Gastrocnemius medialis (tissue), 4 donors: ENCODE measurements around the gene PLXNB1. TPM values are rescaled to one million over a fixed set of nuclear protein-coding genes. Genes with fewer than 3 reads are reported as not detected.

Source experiments
- ATAC-seq, 2 donors: fragments of 150-250 bp; one replicate each; pipeline ENCODE4 v1.9.1; 2016
- DNase-seq, 2 donors: peaks; one replicate each; pipeline ENCODE4 v3.0.0-alpha.2; 2019
- H3K27ac ChIP-seq, 4 donors: fragments of 200-600 bp; sonication (generic); 1 replicate in 1 of 4; 2 replicates in 3 of 4; pipeline ENCODE4 v1.5.1; 2016 to 2018; ENCODE audit warnings: mild to moderate bottlenecking in 2 of 4, moderate library complexity in 1 of 4
- H3K27me3 ChIP-seq, 3 donors: fragments of 200-600 bp; sonication (generic) in 2 of 3; 1 replicate in 1 of 3; 2 replicates in 2 of 3; pipeline versions ENCODE4 v1.5.1 to v1.6.0; 2016 to 2019; ENCODE audit warnings: mild to moderate bottlenecking in 1 of 3, moderate library complexity in 1 of 3
- H3K36me3 ChIP-seq, 2 donors: fragments of 200-600 bp; sonication (generic) in 1 of 2; one replicate each; pipeline ENCODE4 v1.5.1; 2017 to 2018
- H3K4me1 ChIP-seq, 2 donors: fragments of 200-600 bp; sonication (generic) in 1 of 2; one replicate each; pipeline ENCODE4 v1.5.1; 2016 to 2017; ENCODE audit warnings: mild to moderate bottlenecking in 2 of 2
- H3K4me3 ChIP-seq, 4 donors: fragments of 200-600 bp; sonication (generic) in 3 of 4; 1 replicate in 1 of 4; 2 replicates in 3 of 4; pipeline ENCODE4 v1.5.1; 2016 to 2019; ENCODE audit warnings: mild to moderate bottlenecking in 2 of 4
- H3K9me3 ChIP-seq, 3 donors: fragments of 200-600 bp; sonication (generic) in 2 of 3; 1 replicate in 1 of 3; 2 replicates in 2 of 3; pipeline ENCODE4 v1.5.1; 2016 to 2019
- POLR2A ChIP-seq, 2 donors: fragments of 450-650 bp; IDR thresholded peaks; one replicate each; pipeline ENCODE4 v1.6.1; 2017; ENCODE audit warnings: antibody characterized with exemption in 2 of 2, mild to moderate bottlenecking in 2 of 2, moderate library complexity in 2 of 2
- in situ Hi-C, 4 donors: fragments of 200-750 bp; cut with MboI; loops; one replicate each; pipeline versions ENCODE4 v1.15.0 to v1.8.0; 2017; ENCODE audit warnings: low sequenced_read_pairs in 4 of 4
- intact Hi-C: fragments of 100-400 bp; cut with DNase I; formaldehyde crosslinking; loops from one replicate; pipeline ENCODE4 v1.15.1; 2023; ENCODE audit warnings: low total_unique reads
- total RNA-seq, 4 donors: library from RNA; depleted of rRNA; stranded (reverse); fragments of >200 nt; gene quantifications; one replicate each; pipeline versions ENCODE4 v1.1.0 to v1.2.3, GENCODE V29; 2016
- TF ChIP-seq, protein P1 (sequence below), 5 experiments: fragments of 450-650 bp in 3 of 5; fragments of 200-600 bp in 2 of 5; sonication (generic) in 2 of 5; IDR thresholded peaks in 4 of 5; conservative IDR thresholded peaks in 1 of 5; 1 replicate in 4 of 5; 2 replicates in 1 of 5; pipeline ENCODE4 v1.5.1; 2016 to 2019; ENCODE audit warnings: antibody characterized with exemption in 5 of 5, mild to moderate bottlenecking in 3 of 5, moderate library complexity in 3 of 5

The PLXNB1 gene
- total RNA-seq, 4 donors from 2014 or later = 2.8 to 7.2 (median 3.5) TPM

- H3K36me3 ChIP-seq = no peaks in the 10 kb centered on the region
- no peak overlapping the region for H3K4me3 ChIP-seq
- intact Hi-C loops = no loop called here
- H3K27me3 ChIP-seq = no peaks in the 10 kb centered on the region
- TF ChIP-seq, protein P1, sequence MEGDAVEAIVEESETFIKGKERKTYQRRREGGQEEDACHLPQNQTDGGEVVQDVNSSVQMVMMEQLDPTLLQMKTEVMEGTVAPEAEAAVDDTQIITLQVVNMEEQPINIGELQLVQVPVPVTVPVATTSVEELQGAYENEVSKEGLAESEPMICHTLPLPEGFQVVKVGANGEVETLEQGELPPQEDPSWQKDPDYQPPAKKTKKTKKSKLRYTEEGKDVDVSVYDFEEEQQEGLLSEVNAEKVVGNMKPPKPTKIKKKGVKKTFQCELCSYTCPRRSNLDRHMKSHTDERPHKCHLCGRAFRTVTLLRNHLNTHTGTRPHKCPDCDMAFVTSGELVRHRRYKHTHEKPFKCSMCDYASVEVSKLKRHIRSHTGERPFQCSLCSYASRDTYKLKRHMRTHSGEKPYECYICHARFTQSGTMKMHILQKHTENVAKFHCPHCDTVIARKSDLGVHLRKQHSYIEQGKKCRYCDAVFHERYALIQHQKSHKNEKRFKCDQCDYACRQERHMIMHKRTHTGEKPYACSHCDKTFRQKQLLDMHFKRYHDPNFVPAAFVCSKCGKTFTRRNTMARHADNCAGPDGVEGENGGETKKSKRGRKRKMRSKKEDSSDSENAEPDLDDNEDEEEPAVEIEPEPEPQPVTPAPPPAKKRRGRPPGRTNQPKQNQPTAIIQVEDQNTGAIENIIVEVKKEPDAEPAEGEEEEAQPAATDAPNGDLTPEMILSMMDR (IDR thresholded peaks at IDR 0.05 in 4 of 5, conservative IDR thresholded peaks at IDR 0.05 in 1 of 5) = no peak
- TF ChIP-seq POLR2A (IDR thresholded peaks at IDR 0.05) = no peak
- H3K27ac ChIP-seq = no peak overlapping the region
- no peak for DNase-seq
- no peaks in the 10 kb centered on the region for H3K9me3 ChIP-seq
- in situ Hi-C loops = no loop called here
- H3K4me1 ChIP-seq = no peaks in the 10 kb centered on the region
- ATAC-seq = no peak
Measured at GRCh38 chr3:48416091-48416505, 13.8 kb downstream of the PLXNB1 start.

GRCh38 chr3:48415251-48415953, 14.5 kb downstream of the PLXNB1 start:
- Histone ChIP-seq H3K4me1 (no peaks in the 10 kb centered on the region), H3K27ac (no peak overlapping the region), H3K27me3 (no peaks in the 10 kb centered on the region), H3K36me3 (no peaks in the 10 kb centered on the region), H3K9me3 (no peaks in the 10 kb centered on the region), H3K4me3 (no peak overlapping the region)
- intact Hi-C loops (no loop called here), in situ Hi-C loops (no loop called here)
- TF ChIP-seq, protein P1 (IDR thresholded peaks at IDR 0.05 in 4 of 5, conservative IDR thresholded peaks at IDR 0.05 in 1 of 5) = no peak
- TF ChIP-seq POLR2A (IDR thresholded peaks at IDR 0.05) = no peak
- no peak for ATAC-seq
- no peak for DNase-seq

DNA sequence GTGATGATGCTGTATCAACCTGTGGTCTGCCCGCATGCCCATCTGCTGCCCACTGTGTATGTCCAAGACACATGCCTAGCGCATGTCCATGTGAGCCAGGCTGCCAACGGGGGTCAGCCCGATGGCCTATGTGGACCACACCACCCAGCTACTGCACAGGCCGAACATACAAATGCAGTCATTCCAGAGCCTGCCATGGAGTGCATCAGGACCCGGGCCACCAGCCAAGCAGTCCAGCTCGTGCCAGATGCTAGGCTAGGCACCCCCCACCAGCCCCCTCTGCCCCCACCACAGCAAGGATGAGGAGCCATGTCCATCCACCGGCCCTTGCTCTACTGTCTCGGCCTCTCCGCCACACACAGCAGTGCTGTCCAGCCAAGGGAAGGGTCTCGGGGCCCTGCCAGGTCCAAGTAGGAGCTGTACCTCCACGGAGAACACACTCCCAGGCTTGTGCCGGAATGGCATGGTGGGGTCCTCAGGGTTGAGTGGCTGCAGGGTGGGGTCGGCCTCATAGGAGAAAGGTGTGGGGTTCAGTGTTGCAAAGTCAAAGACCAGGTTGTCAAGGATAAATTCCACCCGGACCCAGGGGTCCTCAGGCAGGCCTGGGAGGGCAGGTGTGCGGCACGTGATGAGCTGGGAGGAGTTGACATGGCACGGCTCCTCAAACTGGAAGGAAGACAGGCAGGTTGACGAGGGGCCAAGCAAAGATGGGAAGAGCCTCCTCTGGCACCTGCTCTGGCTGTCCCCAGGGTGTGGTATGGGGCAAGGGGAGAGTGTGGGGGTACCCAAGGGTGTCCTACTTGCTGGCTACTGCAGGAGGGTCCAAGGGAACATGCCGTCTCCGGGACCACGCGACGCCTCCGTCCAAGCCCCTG, 15.3 kb downstream of the PLXNB1 start:
- in situ Hi-C loops (no loop called here), intact Hi-C loops (no loop called here)
- Histone ChIP-seq H3K27ac (no peak overlapping the region), H3K4me3 (no peak overlapping the region), H3K9me3 (no peaks in the 10 kb centered on the region), H3K4me1 (no peaks in the 10 kb centered on the region), H3K36me3 (no peaks in the 10 kb centered on the region), H3K27me3 (no peaks in the 10 kb centered on the region)
- ATAC-seq = no peak
- no peak for DNase-seq
- TF ChIP-seq, protein P1 (IDR thresholded peaks at IDR 0.05 in 4 of 5, conservative IDR thresholded peaks at IDR 0.05 in 1 of 5) = no peak
- TF ChIP-seq POLR2A (IDR thresholded peaks at IDR 0.05) = no peak

GRCh38 chr3:48413611-48414010, 16.3 kb downstream of the PLXNB1 start:
- no peaks in the 10 kb centered on the region for H3K36me3 ChIP-seq
- ATAC-seq (no peak), DNase-seq (no peak)
- in situ Hi-C loops (no loop called here), intact Hi-C loops (no loop called here)
- H3K27me3 ChIP-seq = no peaks in the 10 kb centered on the region
- no peak overlapping the region for H3K27ac ChIP-seq
- H3K4me1 ChIP-seq = no peaks in the 10 kb centered on the region
- no peak overlapping the region for H3K4me3 ChIP-seq
- TF ChIP-seq, protein P1 (IDR thresholded peaks at IDR 0.05 in 4 of 5, conservative IDR thresholded peaks at IDR 0.05 in 1 of 5) = no peak
- no peak for TF ChIP-seq POLR2A (IDR thresholded peaks at IDR 0.05)
- no peaks in the 10 kb centered on the region for H3K9me3 ChIP-seq
